T follicular helper cell (primary cell): ENCODE results near the gene GPR156.
"Not testable (repeated sequence)": the region's sequence is repeated elsewhere in the genome, so short reads cannot be mapped to it uniquely, and the experiment has no call there.

Experiments used
- DNase-seq: peaks from one replicate; pipeline ENCODE4 v3.0.0-alpha.2; 2020; ENCODE audit warnings: low read depth
- total RNA-seq, 2 experiments: gene quantifications; one replicate each; lab custom pipeline; 2026; lab: John Stamatoyannopoulos, UW

Gene GPR156
- 0.13 to 0.18 reads per million in 2 experiments for total RNA-seq

DNA sequence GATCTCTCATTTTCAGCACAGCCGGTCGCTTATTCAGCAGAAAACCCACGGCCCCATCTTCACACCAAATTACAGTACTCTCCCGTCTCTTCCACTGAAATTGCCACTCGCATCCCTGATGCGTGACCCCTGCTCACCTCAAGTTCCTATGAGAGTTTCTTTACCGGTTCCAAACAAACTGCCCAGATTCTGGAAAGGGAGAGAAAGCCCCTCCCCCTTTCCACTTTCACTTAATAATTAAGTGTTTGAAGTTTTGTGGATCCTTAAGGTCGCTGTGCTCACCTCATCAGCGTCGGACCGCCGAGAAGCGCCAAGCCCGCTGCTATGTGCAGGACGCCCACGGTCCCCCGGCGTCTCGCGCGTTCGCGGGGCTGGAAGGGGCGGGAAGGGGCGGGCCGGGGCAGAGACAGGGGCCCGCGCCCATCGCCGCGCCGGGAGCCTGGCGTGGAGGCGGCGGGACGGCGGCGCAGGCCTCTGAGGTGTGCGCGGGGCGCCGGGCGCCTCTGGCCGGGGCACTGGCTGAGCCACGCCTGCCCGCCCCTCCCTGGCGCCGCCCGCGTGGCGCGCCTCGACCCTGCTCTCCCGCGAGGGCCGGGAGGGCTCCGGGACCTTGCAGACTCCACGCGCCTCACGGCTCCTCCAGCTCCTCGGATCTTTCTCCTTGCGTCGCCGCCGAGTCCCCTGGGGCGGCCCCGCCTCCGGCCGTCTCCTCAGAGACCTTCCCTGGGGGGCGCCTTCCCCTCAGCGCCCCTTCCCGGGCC, at the start of gene GPR156:
TSS of gene GPR156 (minus strand) at position 476 of the 761 bp plus-strand sequence. CDS start 41,124 bp downstream, outside the sequence.
- DNase-seq, result no peak

DNA sequence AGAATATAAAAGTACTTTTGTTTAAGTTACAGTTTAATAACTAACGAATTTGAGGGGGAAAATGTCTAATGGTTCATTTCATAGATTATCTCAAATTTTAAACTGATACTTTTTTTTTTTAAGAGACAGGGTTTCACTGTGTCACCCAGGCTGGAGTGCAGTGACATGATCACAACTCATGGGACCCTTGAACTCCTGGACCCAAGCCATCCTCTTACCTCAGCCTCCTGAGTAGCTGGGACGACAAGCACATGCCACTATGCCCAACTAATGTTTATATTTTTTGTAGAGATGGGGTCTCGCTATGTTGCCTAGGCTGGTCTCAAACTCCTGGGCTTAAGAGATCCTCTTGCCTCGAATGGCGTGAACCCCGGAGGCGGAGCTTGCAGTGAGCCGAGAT, 47.6 kb upstream of the GPR156 start:
- DNase-seq, result no peak

DNA sequence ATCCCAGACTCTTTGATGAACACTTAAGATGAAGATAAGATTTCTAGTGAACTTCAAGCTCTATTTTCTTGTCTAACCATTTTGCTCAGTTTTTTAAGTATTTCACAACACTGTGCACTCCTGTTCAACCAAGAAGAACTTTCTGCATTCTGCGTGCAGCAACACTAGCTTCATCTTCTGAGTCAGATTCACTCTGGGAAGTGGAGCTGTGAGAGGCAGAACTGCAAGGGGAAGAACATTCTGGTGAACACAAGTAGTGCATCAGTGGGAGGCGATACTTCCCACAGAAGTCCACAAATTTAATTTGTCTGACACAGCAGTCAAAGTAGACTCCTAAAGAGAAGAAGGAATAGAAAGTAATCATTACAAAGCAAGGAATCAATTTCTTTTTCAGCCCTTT, 46.1 kb upstream of the GPR156 start:
- no peak for DNase-seq

- no peak for DNase-seq
These were observed 41.8 kb upstream of the GPR156 start for GRCh38 chr3:120326784-120327183.

- DNase-seq, result no peak
These were observed 39.2 kb upstream of the GPR156 start for GRCh38 chr3:120324190-120324589.

DNA sequence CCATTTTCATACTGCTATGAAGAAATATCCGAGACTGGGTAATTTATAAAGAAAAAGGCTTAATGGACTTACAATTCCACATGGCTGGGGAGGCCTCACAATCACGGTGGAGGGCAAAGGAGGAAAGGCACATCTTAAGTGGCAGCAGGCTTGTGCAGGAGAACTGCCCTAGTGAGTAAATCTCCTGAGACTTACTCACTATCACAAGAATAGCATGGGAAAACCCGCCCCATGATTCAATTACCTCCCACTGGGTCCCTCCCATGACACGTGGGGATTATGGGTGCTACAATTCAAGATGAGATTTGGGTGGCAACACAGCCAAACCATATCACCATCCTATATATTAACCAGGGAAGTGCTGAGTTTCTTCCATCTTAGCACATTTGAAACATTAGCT, 38.7 kb upstream of the GPR156 start:
- not testable (repeated sequence) for DNase-seq

GRCh38 chr3:120311863-120312794, 27.1 kb upstream of the GPR156 start:
- DNase-seq, result no peak

GRCh38 chr3:120306519-120307455, 21.8 kb upstream of the GPR156 start:
- no peak for DNase-seq

- DNase-seq, result no peak
These were observed 19.6 kb upstream of the GPR156 start for GRCh38 chr3:120304616-120305015.

GRCh38 chr3:120302361-120302760, 17.3 kb upstream of the GPR156 start:
- DNase-seq, result no peak

DNA sequence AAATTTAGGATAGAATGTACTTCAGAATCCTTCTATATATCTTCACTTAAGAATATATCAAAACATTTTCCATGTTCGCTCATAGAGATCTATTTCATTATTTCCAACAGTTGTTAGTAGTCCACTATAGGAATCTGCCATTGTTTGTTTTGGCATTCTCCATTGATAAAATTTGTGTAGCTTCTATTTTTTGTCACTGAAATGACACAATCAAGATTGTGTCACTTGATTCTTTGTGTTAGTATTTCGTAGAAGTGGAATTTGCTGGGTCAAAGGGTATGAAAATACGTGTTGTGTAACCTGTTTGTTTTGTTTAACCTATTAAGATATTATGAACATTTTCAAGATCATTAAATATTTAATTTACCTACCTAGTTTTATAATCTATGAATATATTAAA, 15.9 kb upstream of the GPR156 start:
- no peak for DNase-seq

DNA sequence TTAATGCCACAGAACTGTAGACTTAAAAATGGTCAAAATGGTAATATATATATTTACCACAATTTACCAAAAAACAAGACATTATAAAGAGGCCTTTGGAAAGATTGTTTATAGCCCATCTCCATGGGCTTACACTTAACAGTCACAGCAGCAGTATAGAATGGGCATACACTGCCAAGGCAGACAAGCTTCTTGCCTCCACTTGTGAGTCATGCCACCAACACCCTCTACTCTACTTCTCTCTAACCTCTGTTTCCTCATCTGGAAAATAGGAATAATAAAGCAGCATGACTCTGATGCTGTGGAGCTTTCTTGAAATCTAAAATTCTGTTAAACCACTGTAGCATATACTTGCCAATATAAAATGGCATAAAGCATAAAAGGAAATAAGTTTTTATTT, 14.4 kb upstream of the GPR156 start:
- DNase-seq, result no peak

DNA sequence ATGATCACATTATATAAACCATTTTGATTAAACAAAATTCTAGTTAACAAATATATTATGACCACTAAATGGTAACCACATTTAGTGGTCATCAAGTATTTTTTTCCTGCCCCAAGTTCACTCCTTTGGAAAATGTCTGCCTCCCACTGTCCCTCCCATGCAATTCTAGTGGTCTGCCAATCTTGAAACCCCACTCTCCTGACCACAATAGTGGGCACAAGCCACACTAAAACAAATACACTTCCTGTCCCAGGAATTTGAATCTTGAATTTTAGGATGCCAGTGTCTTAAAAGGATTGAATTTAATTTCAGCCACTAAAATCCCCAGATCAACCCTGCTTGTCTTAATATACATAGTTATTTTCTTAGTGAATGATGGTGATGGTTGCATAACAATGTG, 14.0 kb upstream of the GPR156 start:
- no peak for DNase-seq

DNA sequence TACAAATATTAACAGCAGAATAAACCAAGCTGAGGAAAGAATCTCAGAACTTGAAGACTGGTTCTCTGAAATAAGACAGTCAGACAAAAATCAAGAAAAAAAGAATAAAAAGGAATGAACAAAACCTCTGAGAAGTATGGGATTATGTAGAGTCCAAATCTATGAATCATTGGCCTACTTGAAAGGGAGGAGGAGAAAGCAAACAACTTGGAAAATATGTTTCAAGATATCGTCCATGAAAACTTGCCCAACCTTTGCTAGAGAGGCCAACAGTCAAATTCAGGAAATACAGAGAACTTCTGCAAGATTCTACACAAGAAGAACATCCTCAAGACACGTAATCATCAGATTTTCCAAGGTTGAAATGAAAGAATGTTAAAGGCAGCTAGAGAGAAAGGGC, 6.5 kb upstream of the GPR156 start:
- DNase-seq, result not testable (repeated sequence)

GRCh38 chr3:120289636-120290035, 4.6 kb upstream of the GPR156 start:
- no peak for DNase-seq

DNA sequence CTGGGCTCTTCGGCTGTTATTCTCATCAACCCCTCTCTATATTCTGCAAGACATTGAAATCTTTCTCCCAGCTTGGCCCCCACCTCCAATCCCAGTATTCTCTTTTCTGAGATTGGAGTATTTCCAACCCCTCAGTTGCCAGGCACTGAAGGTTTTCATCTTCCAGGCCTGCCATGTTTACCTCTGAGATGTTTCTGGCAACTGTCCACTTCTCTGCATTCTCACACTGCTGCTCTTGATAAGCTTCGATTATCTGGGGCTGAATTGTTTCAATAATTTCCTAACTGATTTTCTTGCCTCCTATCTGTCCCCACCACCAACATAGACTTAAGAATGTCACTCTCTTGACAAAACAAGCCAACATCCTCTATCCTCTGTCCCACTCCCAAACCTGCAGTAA, 1.4 kb upstream of the GPR156 start:
- no peak for DNase-seq

DNA sequence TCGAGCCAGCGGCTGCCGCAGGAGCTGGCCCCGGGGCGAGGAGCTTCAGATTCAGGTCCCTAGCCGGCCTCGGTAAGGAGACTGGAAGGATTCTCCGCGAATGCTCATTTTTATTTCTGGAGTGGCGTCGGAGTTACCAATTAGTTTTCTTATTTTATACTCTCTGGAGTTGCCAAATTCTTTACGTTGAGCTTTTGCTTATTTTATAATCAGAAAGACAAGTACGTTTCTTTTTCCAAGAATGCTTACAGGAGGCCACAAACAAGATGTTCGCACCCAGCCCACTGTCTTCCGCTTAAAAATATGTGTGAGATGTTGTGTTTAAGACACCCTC, 453 bp upstream of the GPR156 start:
- no peak for DNase-seq

DNA sequence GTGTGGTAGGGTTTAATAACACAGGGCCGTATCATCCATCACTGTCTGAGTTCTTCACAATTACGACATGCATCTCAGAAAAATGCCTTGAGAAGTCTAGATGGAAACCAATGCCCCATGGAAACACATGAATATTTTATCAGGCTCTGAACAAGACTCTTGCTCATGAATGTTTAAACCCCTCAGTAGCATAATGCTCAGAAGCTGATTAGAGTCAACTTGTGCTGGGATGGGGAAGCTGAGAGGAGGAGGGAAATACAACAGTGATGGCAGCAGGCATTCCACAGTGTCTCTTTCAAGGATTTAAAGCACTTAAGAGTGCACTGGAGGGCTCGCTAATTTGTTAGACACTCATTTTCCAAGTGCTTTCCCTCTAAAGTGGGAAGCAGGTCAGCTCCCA, 3.8 kb downstream of the GPR156 start:
- DNase-seq, result no peak

- no peak for DNase-seq
These were observed 4.5 kb downstream of the GPR156 start for GRCh38 chr3:120280566-120280965.

DNA sequence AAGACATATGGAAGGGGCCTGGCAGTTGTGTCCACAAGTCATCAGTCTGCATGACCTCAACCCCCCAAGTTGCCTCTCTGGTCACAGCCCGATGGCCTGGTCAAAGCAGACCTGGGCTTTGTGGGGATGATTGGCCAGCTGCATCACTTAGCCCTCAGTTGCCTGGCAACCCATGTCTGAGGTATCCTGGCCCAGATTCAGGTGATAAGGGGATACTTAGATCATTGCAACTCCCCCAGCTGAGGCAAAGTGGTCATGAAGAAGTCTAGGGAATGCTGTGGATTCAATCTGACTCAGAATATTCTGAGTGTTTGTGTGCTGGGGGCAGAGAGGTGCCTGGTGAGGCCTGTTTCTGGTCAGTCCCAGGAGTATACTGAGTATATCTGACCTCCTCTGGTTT, 5.0 kb downstream of the GPR156 start:
- DNase-seq, result no peak

- DNase-seq, result no peak
These were observed 8.3 kb downstream of the GPR156 start for GRCh38 chr3:120276767-120277166.

- no peak for DNase-seq
These were observed 9.4 kb downstream of the GPR156 start for GRCh38 chr3:120275618-120276017.
